Coronary artery (tissue), 2 donors: ENCODE data around the gene IFNAR1.

Source experiments
- DNase-seq: peaks from one replicate; pipeline ENCODE4 v3.0.0-alpha.2; 2017; ENCODE audit warnings: low spot score
- H3K27ac ChIP-seq, 2 donors: fragments of 200-600 bp; sonication (generic); one replicate each; pipeline ENCODE4 v1.5.1; 2016 to 2019
- H3K4me3 ChIP-seq: fragments of 200-600 bp; sonication (generic); 2 replicates; pipeline ENCODE4 v1.5.1; 2016; ENCODE audit warnings: mild to moderate bottlenecking, moderate library complexity
- TF ChIP-seq, protein P1 (sequence below): fragments of 200-600 bp; sonication (generic); IDR thresholded peaks from one replicate; pipeline ENCODE4 v1.5.1; 2019; ENCODE audit warnings: antibody characterized with exemption

IFNAR1 gene

DNA sequence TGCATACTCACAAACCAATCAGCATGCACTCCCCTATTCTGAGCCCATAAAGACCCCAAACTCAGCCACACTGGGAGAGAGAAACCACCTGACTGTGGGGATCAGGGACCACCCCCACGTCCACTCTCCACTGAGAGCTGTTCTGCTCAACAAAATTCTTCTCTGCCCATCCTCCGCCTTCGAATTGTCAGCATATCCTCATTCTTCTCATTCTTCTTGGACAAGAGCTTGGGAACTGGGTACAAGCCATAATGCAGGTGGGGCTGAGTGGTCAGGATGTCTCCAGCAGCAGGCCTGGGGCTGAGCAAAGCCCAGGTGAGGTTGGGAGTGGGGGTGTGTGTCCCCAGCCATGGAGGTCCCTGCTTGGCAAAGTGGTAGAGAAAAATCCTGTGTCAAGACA lies 43.8 kb downstream of the IFNAR1 start:
- TF ChIP-seq, protein P1, sequence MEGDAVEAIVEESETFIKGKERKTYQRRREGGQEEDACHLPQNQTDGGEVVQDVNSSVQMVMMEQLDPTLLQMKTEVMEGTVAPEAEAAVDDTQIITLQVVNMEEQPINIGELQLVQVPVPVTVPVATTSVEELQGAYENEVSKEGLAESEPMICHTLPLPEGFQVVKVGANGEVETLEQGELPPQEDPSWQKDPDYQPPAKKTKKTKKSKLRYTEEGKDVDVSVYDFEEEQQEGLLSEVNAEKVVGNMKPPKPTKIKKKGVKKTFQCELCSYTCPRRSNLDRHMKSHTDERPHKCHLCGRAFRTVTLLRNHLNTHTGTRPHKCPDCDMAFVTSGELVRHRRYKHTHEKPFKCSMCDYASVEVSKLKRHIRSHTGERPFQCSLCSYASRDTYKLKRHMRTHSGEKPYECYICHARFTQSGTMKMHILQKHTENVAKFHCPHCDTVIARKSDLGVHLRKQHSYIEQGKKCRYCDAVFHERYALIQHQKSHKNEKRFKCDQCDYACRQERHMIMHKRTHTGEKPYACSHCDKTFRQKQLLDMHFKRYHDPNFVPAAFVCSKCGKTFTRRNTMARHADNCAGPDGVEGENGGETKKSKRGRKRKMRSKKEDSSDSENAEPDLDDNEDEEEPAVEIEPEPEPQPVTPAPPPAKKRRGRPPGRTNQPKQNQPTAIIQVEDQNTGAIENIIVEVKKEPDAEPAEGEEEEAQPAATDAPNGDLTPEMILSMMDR, result no peak
- no peak overlapping the region for H3K27ac ChIP-seq
- no peak overlapping the region for H3K4me3 ChIP-seq
- DNase-seq, result no peak

DNA sequence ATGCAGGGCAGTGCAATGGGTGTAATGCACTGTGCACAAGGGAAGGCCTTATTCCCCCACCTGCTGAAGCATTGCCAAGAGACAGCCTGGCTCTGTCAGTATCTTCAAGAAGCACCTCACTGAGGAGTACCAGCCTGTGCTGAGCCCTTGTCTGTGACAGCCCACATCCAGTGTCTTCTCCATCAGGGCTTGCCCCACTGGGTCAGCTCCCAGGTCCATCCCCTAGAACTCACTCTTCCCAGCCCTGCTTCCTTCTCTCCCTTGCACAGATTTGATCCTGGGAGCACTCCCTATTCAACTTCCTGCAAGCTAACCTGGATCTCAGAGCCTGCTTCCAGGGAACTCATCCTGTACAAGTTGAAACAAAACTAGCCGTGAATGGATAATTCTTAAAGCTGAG lies 44.8 kb downstream of the IFNAR1 start:
- no peak for DNase-seq
- TF ChIP-seq, protein P1, result no peak
- Histone ChIP-seq H3K4me3 (no peak overlapping the region), H3K27ac (no peak overlapping the region)

DNA sequence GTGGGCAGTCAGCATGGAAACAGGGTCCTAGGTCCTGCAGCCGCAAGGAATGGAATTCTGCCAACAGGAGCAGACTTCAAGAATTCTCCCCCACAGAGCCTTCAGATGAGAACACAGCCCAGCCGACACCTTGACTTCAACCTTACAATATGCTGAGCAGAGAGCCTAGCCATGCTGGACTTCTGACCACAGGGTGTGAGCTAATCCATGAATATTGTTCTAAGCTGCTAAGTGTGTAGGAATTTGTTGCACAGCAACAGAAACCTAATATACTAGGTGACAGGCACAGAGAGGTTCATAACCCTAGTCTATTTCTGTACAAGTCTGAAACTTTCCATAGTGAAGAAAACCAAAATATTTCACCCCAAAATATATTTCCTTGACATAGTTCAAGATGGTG lies 45.5 kb downstream of the IFNAR1 start:
- Histone ChIP-seq H3K27ac (no peak overlapping the region), H3K4me3 (no peak overlapping the region)
- no peak for DNase-seq
- TF ChIP-seq, protein P1, result no peak

DNA sequence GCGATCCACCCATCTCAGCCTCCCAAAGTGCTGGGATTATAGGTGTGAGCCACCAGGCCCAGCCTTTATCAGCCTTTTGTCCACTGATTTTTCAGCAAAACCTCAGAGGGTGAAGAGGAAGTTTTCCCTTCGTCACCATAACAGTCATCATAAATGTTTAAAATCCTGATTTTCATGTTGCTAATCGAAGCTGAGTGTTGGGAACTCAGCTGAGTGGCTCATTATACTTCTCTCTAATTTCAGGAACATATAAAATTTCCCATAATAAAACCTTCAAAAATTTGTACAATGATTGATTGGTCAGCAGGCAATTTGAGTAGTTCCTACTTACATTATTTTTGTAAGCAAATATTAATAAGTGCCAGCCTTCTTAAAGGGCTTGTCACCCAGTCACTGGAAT lies 46.6 kb downstream of the IFNAR1 start:
- DNase-seq, result no peak
- Histone ChIP-seq H3K4me3 (no peak overlapping the region), H3K27ac (no peak overlapping the region)
- TF ChIP-seq, protein P1, result no peak

DNA sequence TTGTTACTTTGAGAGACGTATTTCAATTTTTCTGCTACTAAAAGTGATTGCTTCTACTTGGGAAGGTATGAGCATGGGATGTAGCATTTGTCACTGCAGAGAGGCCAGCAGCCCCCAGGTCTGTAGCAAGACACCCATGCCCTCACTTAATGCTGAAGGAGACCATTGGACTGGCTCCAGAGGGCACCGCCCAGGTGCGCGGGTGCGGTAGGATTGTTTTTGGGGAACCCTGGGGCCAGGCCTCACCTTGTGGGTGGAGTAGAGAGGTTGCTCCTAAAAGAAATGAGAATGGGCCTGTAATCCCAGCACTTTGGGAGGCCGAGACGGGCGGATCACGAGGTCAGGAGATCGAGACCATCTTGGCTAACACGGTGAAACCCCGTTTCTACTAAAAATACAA lies 47.8 kb downstream of the IFNAR1 start:
- TF ChIP-seq, protein P1, result no peak
- Histone ChIP-seq H3K27ac (no peak overlapping the region), H3K4me3 (no peak overlapping the region)
- DNase-seq, result no peak

DNA sequence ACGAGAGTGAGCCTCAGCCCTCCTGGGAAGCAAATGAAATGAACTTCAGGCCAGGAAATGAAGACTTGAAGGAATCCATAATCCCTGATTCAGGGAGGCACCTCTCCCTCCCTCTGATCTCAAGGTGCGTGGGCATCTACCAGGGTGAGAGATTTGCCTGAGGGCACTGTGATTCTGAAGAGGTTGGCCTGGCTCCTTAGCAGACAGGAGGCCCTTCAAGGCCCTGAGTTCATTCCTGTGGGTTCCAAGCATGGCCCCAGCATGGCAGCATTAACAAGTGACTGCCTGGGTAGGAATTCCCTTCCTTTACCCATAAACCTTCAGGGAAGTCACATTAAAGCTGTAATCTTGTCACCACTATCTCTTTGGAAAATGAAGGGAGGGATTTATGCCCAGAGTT lies 48.7 kb downstream of the IFNAR1 start:
- Histone ChIP-seq H3K27ac (peak overlapping the region in 1 of 2 donors; percentile 74), H3K4me3 (no peak overlapping the region)
- DNase-seq, result no peak
- TF ChIP-seq, protein P1, result no peak

DNA sequence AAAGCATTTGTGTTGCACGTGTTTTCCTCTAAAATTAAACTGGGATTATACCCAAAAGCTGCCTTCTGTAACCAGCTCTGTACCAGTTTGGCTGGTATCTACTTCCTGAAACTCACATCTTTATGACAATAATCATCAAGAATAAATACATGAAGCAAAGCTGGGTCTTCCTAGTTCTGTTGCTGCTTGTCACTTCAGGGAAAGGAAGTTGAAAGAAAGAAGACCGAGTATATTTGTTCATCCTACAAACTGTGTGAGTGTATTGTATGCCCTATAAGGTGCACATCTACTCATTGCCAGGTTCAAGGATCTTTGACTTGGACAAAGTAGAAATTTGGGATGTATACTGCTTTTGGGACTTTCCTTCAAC lies 49.3 kb downstream of the IFNAR1 start:
- TF ChIP-seq, protein P1, result no peak
- Histone ChIP-seq H3K27ac (peak overlapping the region in 1 of 2 donors; percentile 74), H3K4me3 (no peak overlapping the region)
- DNase-seq, result no peak
